ENCODE data around the gene VCAM1. TPM values are rescaled to one million over a fixed set of nuclear protein-coding genes. Genes with fewer than 3 reads are reported as not detected.
A peak's percentile ranks its signal among the peaks of the same experiment; 100 is the strongest.

Gene VCAM1
- total and polyA plus RNA-seq, 9 of the 15 experiments (the other 6 are each of a cell fraction or from before 2014, with no cell fraction given) = 0.04 to 0.13 TPM; not detected in 7

DNA sequence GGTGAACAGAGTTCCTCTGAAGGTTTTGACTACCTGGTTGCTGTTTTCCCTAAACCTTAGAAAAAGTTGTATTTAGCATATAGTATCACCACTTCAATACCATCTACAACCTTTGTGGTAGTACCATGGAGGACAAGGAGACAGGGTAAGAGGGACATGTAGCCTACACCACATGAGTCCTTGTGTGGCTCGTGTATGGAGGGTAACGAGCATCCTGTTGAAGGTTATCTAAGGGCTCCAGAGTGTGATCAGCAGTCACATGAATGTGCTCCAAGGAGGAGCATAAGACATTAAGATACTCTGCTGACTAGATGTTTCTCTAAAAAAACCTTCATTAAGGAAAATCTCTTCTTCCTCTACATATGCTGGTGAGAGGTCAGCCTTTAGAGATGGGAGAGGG is 67.3 kb downstream of the VCAM1 start (continued):
- TF ChIP-seq C11orf30 (IDR thresholded peaks at IDR 0.05; ENCODE audit: low read depth) (no peak), CAMTA2 (CRISPR knock-in tag; conservative IDR thresholded peaks at IDR 0.05) (no peak), ZNF717 (CRISPR knock-in tag; IDR thresholded peaks at IDR 0.05) (no peak), SMARCE1 (IDR thresholded peaks at IDR 0.05) (no peak), NUFIP1 (IDR thresholded peaks at IDR 0.05; ENCODE audit: partially characterized antibody) (no peak), SREBF1 (IDR thresholded peaks at IDR 0.05; ENCODE audit: borderline replicate concordance, low read depth, low read length) (no peak), HMGN3 (IDR thresholded peaks at IDR 0.05; ENCODE audit: borderline replicate concordance, extremely low read depth, insufficient read length, low read depth, low read length) (no peak), MAFK (IDR thresholded peaks at IDR 0.05; ENCODE audit: low read length) (no peak), POLR2AphosphoS2 (IDR thresholded peaks at IDR 0.05; ENCODE audit: low read length) (no peak), ELF2 (CRISPR knock-in tag; IDR thresholded peaks at IDR 0.05) (no peak), ZFPM2 (CRISPR knock-in tag; IDR thresholded peaks at IDR 0.05) (no peak), NR2C1 (IDR thresholded peaks at IDR 0.05) (no peak), NR2C1 (tag; IDR thresholded peaks at IDR 0.05) (0 out of 2 replicates have a peak, but pooled peaks have one; percentile 21), SAFB2 (IDR thresholded peaks at IDR 0.05; ENCODE audit: borderline replicate concordance, low read depth, low read length, severe bottlenecking) (no peak), SMARCA5 (IDR thresholded peaks at IDR 0.05) (no peak), ZNF263 (CRISPR knock-in tag; IDR thresholded peaks at IDR 0.05; ENCODE audit: borderline replicate concordance) (peak; percentile 65; the same call in 1 of the 2 replicates), SRF (CRISPR knock-in tag; IDR thresholded peaks at IDR 0.05) (no peak)
- TF ChIP-seq, protein P1, sequence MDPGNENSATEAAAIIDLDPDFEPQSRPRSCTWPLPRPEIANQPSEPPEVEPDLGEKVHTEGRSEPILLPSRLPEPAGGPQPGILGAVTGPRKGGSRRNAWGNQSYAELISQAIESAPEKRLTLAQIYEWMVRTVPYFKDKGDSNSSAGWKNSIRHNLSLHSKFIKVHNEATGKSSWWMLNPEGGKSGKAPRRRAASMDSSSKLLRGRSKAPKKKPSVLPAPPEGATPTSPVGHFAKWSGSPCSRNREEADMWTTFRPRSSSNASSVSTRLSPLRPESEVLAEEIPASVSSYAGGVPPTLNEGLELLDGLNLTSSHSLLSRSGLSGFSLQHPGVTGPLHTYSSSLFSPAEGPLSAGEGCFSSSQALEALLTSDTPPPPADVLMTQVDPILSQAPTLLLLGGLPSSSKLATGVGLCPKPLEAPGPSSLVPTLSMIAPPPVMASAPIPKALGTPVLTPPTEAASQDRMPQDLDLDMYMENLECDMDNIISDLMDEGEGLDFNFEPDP (CRISPR knock-in tag; IDR thresholded peaks at IDR 0.05) = no peak
- TF ChIP-seq, protein P2, sequence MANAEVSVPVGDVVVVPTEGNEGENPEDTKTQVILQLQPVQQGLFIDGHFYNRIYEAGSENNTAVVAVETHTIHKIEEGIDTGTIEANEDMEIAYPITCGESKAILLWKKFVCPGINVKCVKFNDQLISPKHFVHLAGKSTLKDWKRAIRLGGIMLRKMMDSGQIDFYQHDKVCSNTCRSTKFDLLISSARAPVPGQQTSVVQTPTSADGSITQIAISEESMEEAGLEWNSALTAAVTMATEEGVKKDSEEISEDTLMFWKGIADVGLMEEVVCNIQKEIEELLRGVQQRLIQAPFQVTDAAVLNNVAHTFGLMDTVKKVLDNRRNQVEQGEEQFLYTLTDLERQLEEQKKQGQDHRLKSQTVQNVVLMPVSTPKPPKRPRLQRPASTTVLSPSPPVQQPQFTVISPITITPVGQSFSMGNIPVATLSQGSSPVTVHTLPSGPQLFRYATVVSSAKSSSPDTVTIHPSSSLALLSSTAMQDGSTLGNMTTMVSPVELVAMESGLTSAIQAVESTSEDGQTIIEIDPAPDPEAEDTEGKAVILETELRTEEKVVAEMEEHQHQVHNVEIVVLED (CRISPR knock-in tag; IDR thresholded peaks at IDR 0.05) = no peak
- TF ChIP-seq, protein P3, sequence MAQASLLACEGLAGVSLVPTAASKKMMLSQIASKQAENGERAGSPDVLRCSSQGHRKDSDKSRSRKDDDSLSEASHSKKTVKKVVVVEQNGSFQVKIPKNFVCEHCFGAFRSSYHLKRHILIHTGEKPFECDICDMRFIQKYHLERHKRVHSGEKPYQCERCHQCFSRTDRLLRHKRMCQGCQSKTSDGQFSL (CRISPR knock-in tag; IDR thresholded peaks at IDR 0.05) = no peak
- TF ChIP-seq, protein P3 (tag; IDR thresholded peaks at IDR 0.05) = no peak
- TF ChIP-seq, protein P4, sequence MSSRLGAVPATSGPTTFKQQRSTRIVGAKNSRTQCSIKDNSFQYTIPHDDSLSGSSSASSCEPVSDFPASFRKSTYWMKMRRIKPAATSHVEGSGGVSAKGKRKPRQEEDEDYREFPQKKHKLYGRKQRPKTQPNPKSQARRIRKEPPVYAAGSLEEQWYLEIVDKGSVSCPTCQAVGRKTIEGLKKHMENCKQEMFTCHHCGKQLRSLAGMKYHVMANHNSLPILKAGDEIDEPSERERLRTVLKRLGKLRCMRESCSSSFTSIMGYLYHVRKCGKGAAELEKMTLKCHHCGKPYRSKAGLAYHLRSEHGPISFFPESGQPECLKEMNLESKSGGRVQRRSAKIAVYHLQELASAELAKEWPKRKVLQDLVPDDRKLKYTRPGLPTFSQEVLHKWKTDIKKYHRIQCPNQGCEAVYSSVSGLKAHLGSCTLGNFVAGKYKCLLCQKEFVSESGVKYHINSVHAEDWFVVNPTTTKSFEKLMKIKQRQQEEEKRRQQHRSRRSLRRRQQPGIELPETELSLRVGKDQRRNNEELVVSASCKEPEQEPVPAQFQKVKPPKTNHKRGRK (tag; IDR thresholded peaks at IDR 0.05) = no peak
- TF ChIP-seq, protein P5, sequence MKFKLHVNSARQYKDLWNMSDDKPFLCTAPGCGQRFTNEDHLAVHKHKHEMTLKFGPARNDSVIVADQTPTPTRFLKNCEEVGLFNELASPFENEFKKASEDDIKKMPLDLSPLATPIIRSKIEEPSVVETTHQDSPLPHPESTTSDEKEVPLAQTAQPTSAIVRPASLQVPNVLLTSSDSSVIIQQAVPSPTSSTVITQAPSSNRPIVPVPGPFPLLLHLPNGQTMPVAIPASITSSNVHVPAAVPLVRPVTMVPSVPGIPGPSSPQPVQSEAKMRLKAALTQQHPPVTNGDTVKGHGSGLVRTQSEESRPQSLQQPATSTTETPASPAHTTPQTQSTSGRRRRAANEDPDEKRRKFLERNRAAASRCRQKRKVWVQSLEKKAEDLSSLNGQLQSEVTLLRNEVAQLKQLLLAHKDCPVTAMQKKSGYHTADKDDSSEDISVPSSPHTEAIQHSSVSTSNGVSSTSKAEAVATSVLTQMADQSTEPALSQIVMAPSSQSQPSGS (CRISPR knock-in tag; IDR thresholded peaks at IDR 0.05) = no peak
- TF ChIP-seq, protein P6, sequence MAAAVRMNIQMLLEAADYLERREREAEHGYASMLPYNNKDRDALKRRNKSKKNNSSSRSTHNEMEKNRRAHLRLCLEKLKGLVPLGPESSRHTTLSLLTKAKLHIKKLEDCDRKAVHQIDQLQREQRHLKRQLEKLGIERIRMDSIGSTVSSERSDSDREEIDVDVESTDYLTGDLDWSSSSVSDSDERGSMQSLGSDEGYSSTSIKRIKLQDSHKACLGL (CRISPR knock-in tag; IDR thresholded peaks at IDR 0.05; ENCODE audit: borderline replicate concordance, poor library complexity, severe bottlenecking) = no peak

Measured in K562 (cell line).